Prostate gland (tissue), 2 donors: ENCODE data around the gene PTPRD.

Experiments used
- CTCF ChIP-seq, 4 experiments: fragments of 200-600 bp in 2 of 4; fragments of 450-650 bp in 2 of 4; sonication (generic) in 2 of 4; IDR thresholded peaks; 1 replicate in 3 of 4; 2 replicates in 1 of 4; pipeline ENCODE4 v1.5.1; 2016 to 2019; ENCODE audit warnings: antibody characterized with exemption in 4 of 4, mild to moderate bottlenecking in 2 of 4, moderate library complexity in 2 of 4
- POLR2A ChIP-seq: fragments of 450-650 bp; IDR thresholded peaks from one replicate; pipeline ENCODE4 v1.6.1; 2016; ENCODE audit warnings: antibody characterized with exemption, mild to moderate bottlenecking
- POLR2AphosphoS5 ChIP-seq: sonication (generic); formaldehyde crosslinking; IDR thresholded peaks from one replicate; pipeline ENCODE4 v1.6.1; 2017; ENCODE audit warnings: antibody characterized with exemption

- TF ChIP-seq CTCF (IDR thresholded peaks at IDR 0.05) = no peak
- no peak for TF ChIP-seq POLR2AphosphoS5
- TF ChIP-seq POLR2A = no peak
Measured at GRCh38 chr9:9352877-9353481, 1259.8 kb downstream of the PTPRD start.
